Measurements from ENCODE around the gene SPATA21.
A peak's percentile ranks its signal among the peaks of the same experiment; 100 is the strongest.
"Not testable (repeated sequence)": the region's sequence is repeated elsewhere in the genome, so short reads cannot be mapped to it uniquely, and the experiment has no call there.

Gene SPATA21

GRCh38 chr1:16367258-16367967, 69.8 kb downstream of the SPATA21 start:
- H3K4me3 ChIP-seq (ENCODE audit: low read length), result peak overlapping the region; percentile 94
- DNase-seq (ENCODE audit: low read depth, low spot score), result no peak

- peak; percentile 99 for DNase-seq (ENCODE audit: low read depth, low spot score)
Observed at GRCh38 chr1:16366722-16367257, 70.4 kb downstream of the SPATA21 start, which contains the start of gene SZRD1. Gene SZRD1 (plus strand): TSS chr1:16367242. CDS start chr1:16367258, 16 bp downstream.

GRCh38 chr1:16365146-16365498, 72.1 kb downstream of the SPATA21 start:
- H3K4me3 ChIP-seq (ENCODE audit: low read length); DNase-seq (ENCODE audit: low read depth, low spot score): not testable (repeated sequence)

More at GRCh38 chr1:16366722-16367257, 70.4 kb downstream of the SPATA21 start, which contains the start of gene SZRD1:
- H3K4me3 ChIP-seq (ENCODE audit: low read length), result peak within 1 kb of the TSS; percentile 94

GRCh38 chr1:16356867-16357266, 80.4 kb downstream of the SPATA21 start:
- no peak for DNase-seq (ENCODE audit: low read depth, low spot score)
- H3K4me3 ChIP-seq (ENCODE audit: low read length), result no peak overlapping the region

- H3K4me3 ChIP-seq (ENCODE audit: low read length), result no peak overlapping the region
- DNase-seq (ENCODE audit: low read depth, low spot score), result no peak
Observed at GRCh38 chr1:16354619-16355018, 82.6 kb downstream of the SPATA21 start.

- DNase-seq (ENCODE audit: low read depth, low spot score), result no peak
- peak overlapping the region; percentile 92 for H3K4me3 ChIP-seq (ENCODE audit: low read length)
Observed at GRCh38 chr1:16352842-16353535, 84.2 kb downstream of the SPATA21 start.

GRCh38 chr1:16351994-16352841, 85.0 kb downstream of the SPATA21 start, which contains the start of gene FBXO42:
Gene FBXO42 (minus strand): TSS chr1:16352480. CDS start chr1:16315418, 37,062 bp downstream.
- DNase-seq (ENCODE audit: low read depth, low spot score), result peak; percentile 85

GRCh38 chr1:16351456-16351993, 85.7 kb downstream of the SPATA21 start:
- DNase-seq (ENCODE audit: low read depth, low spot score), result no peak
- peak overlapping the region; percentile 92 for H3K4me3 ChIP-seq (ENCODE audit: low read length)

More at GRCh38 chr1:16351994-16352841, 85.0 kb downstream of the SPATA21 start, which contains the start of gene FBXO42:
- peak within 1 kb of the TSS; percentile 92 for H3K4me3 ChIP-seq (ENCODE audit: low read length)

GRCh38 chr1:16349847-16350406, 87.3 kb downstream of the SPATA21 start:
- DNase-seq (ENCODE audit: low read depth, low spot score), result no peak
- H3K4me3 ChIP-seq (ENCODE audit: low read length), result no peak overlapping the region
